T-helper 1 cell treated with Interleukin-12 subunit alpha and Interleukin-12 subunit beta and Interleukin-4 antibody, amounts not matched to agents 30 μg/mL and 1 μg/mL, for 36 hours (primary cell): ENCODE measurements around the gene TXNDC2.
"Not testable (repeated sequence)": the region's sequence is repeated elsewhere in the genome, so short reads cannot be mapped to it uniquely, and the experiment has no call there.

Experiments
- H3K27ac Mint-ChIP-seq: one replicate; pipeline ENCODE4 v1.8.0; 2021; ENCODE audit warnings: mild to moderate bottlenecking, mixed read lengths
- H3K27me3 Mint-ChIP-seq: one replicate; pipeline ENCODE4 v1.8.0; 2021; ENCODE audit warnings: low read depth, mixed read lengths
- H3K36me3 Mint-ChIP-seq: one replicate; pipeline ENCODE4 v1.8.0; 2021; ENCODE audit warnings: low read depth, mixed read lengths
- H3K4me1 Mint-ChIP-seq: one replicate; pipeline ENCODE4 v1.8.0; 2021; ENCODE audit warnings: low read depth, mixed read lengths
- H3K4me3 Mint-ChIP-seq: one replicate; pipeline ENCODE4 v1.8.0; 2021; ENCODE audit warnings: mild to moderate bottlenecking, moderate library complexity, mixed read lengths
- H3K9me3 Mint-ChIP-seq: one replicate; pipeline ENCODE4 v1.8.0; 2021; ENCODE audit warnings: mixed read lengths

TXNDC2 gene

DNA sequence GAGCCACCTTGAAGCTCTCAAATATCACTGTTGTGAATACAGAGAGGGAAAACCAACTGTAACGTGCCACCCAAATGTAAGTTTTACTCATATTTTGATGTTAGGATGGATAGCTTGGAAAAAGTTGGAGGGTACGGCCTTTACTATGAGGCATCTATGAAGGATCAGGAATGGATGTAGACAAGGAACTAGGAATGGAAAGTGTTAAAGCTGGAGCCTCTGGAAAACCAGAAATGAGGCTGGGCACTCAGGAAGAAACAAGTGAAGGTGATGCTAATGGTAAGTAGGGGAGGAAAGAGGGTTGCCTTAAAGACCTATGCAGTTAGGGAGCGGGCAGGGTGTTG, 204 bp downstream of the TXNDC2 start:
- Mint-ChIP-seq H3K27me3 (no peaks in the 10 kb centered on the region), H3K9me3 (no peaks in the 10 kb centered on the region), H3K4me1 (peaks cover 3% of the 10 kb centered on the region), H3K36me3 (no peaks in the 10 kb centered on the region), H3K4me3 (no peak overlapping the region), H3K27ac (no peak overlapping the region)

GRCh38 chr18:9887992-9888391, 2.2 kb downstream of the TXNDC2 start:
- Mint-ChIP-seq H3K36me3 (no peaks in the 10 kb centered on the region), H3K4me3 (no peak overlapping the region), H3K4me1 (peaks cover 3% of the 10 kb centered on the region), H3K9me3 (no peaks in the 10 kb centered on the region), H3K27me3 (no peaks in the 10 kb centered on the region), H3K27ac (no peak overlapping the region)

DNA sequence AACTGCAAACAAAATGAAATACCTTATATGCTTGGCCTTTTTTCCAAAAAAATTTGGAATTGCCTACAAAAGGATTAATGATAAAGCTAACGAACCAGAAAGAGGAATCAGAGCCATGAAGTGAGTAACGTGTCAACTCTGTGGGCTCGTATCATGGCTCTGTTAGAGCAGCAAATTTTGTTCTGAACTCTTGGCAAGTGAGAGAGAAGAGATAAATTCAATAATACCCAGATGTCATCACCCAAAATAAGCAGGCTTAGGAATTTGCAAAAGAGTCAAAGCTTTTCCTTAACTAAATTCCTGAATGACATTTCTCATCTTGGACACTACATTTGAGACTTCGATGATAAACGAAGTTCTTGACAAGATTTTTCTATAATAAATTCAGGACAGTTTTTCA, 4.4 kb downstream of the TXNDC2 start:
- Mint-ChIP-seq H3K4me3 (no peak overlapping the region), H3K4me1 (peaks cover 7% of the 10 kb centered on the region), H3K27me3 (no peaks in the 10 kb centered on the region), H3K36me3 (no peaks in the 10 kb centered on the region), H3K27ac (no peak overlapping the region), H3K9me3 (no peaks in the 10 kb centered on the region)

- H3K27me3 Mint-ChIP-seq: no peaks in the 10 kb centered on the region
- H3K9me3 Mint-ChIP-seq: no peaks in the 10 kb centered on the region
- H3K4me3 Mint-ChIP-seq: no peak overlapping the region
- H3K4me1 Mint-ChIP-seq: peaks cover 6% of the 10 kb centered on the region
- H3K27ac Mint-ChIP-seq: no peak overlapping the region
- H3K36me3 Mint-ChIP-seq: no peaks in the 10 kb centered on the region
These were observed 5.2 kb downstream of the TXNDC2 start for GRCh38 chr18:9890957-9891356.

GRCh38 chr18:9891515-9891914, 5.7 kb downstream of the TXNDC2 start:
- not testable (repeated sequence) for H3K4me3 Mint-ChIP-seq, H3K27me3 Mint-ChIP-seq, H3K9me3 Mint-ChIP-seq, H3K27ac Mint-ChIP-seq, H3K4me1 Mint-ChIP-seq, H3K36me3 Mint-ChIP-seq

DNA sequence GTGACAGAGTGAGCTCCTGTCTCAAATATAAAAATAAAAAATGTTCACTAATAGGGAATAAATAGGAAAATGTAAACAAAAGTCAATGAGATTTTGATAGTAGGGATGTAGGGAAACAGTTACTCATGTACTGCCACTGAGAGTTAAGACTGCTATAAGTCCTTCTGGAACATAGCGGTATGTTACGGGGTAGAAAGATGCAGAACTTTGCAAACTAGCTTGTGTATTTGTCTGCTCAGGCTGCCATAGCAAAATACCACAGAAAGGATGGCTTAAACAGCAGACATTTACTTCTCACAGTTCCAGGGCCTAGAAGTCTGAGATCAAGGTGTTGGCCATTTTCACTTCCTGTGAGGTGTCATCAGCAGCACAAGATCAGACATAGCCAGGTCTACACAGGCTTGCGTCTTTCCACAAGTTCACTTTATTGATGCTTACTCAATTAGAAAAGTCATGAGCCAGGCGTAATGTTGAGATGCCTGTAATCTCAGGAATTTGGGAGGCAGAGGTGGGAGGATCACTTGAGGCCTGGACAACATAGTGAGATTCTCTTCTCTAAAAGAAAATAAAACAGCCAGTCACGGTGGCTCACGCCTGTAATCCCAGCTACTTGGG, 8.8 kb downstream of the TXNDC2 start:
- Mint-ChIP-seq H3K27ac (no peak overlapping the region), H3K9me3 (no peaks in the 10 kb centered on the region), H3K4me3 (no peak overlapping the region), H3K4me1 (peaks cover 10% of the 10 kb centered on the region), H3K27me3 (no peaks in the 10 kb centered on the region), H3K36me3 (no peaks in the 10 kb centered on the region)

- Mint-ChIP-seq H3K36me3 (no peaks in the 10 kb centered on the region), H3K4me3 (no peak overlapping the region), H3K9me3 (no peaks in the 10 kb centered on the region), H3K27me3 (no peaks in the 10 kb centered on the region), H3K27ac (no peak overlapping the region), H3K4me1 (peaks cover 10% of the 10 kb centered on the region)
These were observed 11.4 kb downstream of the TXNDC2 start for GRCh38 chr18:9897129-9897528.

DNA sequence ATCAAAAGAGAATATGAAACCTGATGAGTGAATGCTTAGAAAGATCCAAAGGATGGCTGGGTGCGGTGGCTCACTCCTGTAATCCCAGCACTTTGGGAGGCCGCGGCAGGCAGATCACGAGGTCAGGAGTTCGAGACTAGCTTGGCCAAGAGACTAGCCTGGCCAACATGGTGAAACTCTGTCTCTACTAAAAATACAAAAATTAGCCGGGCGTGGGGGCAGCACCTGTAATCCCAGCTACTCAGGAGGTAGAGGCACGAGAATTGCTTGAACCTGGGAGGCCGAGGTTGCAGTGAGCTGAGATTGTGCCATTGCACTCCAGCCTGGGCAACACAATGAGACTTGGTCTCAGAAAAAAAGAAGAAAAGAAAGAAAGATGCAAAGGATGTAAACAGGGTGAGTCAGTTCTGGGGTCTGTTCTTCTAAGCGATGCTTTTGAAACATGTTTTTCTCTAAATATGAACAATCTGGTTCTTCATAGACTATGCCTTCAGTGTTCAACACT, 12.1 kb downstream of the TXNDC2 start:
- not testable (repeated sequence) for H3K27ac Mint-ChIP-seq

DNA sequence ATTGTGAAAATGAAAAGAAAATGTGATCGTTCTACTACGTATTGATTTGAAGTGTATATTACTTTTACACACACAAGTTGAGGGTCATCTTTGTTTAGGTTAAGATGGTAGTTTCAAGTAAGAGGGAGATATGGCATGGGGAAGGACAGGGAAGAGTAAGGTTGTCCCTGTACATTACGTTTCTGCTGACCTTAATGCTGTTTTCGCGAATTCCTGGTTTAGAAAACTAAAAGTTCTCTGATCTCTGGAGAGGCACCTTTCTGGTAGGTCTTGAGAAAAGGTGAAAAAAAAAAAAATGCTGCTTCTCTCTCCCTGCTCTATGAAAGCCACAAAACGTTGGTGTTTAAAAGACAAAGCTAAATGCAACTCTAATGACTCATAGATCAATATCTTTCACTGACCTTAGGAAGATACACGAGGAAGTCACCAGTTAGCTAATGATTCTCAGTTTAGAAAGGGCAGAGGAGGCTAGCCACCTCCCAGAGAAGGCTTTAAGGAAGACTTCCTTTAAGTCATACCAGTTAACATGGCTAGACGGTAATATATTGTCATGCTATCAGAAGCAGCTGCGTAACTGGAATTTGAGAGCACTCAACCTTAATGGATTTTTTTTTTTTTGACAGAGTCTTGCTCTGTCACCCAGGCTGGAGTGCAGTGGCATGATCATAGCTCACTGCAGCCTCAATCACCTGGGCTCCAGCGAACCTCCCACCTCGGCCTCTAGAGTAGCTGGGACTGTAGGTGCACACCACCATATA, 13.2 kb downstream of the TXNDC2 start:
- no peaks in the 10 kb centered on the region for H3K9me3 Mint-ChIP-seq
- H3K4me3 Mint-ChIP-seq: no peak overlapping the region
- H3K4me1 Mint-ChIP-seq: peaks cover 10% of the 10 kb centered on the region

More for the DNA sequence above, 12.1 kb downstream of the TXNDC2 start:
- not testable (repeated sequence) for H3K4me3 Mint-ChIP-seq, H3K4me1 Mint-ChIP-seq, H3K36me3 Mint-ChIP-seq, H3K9me3 Mint-ChIP-seq, H3K27me3 Mint-ChIP-seq

DNA sequence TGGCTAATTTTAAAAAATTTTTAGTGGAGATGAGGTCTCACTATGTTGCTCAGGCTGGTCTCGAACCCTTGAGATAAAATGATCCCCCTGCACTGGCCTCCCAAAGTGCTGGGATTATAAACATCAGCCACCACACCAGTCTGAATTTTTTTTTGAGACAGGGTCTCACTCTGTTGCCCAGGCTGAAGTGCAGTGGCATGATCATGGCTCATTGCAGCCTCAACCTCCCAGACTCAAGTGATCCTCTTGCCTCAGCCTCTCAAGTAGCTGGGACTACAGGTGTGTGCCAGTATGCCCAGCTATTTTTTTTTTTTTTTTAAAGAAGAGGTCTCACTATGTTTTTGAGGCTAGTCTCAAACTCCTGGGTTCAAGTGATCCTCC, 13.8 kb downstream of the TXNDC2 start:
- H3K27ac Mint-ChIP-seq, H3K27me3 Mint-ChIP-seq, H3K9me3 Mint-ChIP-seq, H3K36me3 Mint-ChIP-seq, H3K4me3 Mint-ChIP-seq, H3K4me1 Mint-ChIP-seq: not testable (repeated sequence)

More for the DNA sequence above, 13.2 kb downstream of the TXNDC2 start:
- Mint-ChIP-seq H3K36me3 (no peaks in the 10 kb centered on the region), H3K27ac (no peak overlapping the region), H3K27me3 (peaks cover 2% of the 10 kb centered on the region)

GRCh38 chr18:9900699-9901098, 14.9 kb downstream of the TXNDC2 start:
- peaks cover 4% of the 10 kb centered on the region for H3K27me3 Mint-ChIP-seq
- H3K4me1 Mint-ChIP-seq: peaks cover 4% of the 10 kb centered on the region
- no peaks in the 10 kb centered on the region for H3K9me3 Mint-ChIP-seq
- H3K27ac Mint-ChIP-seq: no peak overlapping the region
- no peak overlapping the region for H3K4me3 Mint-ChIP-seq
- H3K36me3 Mint-ChIP-seq: no peaks in the 10 kb centered on the region

DNA sequence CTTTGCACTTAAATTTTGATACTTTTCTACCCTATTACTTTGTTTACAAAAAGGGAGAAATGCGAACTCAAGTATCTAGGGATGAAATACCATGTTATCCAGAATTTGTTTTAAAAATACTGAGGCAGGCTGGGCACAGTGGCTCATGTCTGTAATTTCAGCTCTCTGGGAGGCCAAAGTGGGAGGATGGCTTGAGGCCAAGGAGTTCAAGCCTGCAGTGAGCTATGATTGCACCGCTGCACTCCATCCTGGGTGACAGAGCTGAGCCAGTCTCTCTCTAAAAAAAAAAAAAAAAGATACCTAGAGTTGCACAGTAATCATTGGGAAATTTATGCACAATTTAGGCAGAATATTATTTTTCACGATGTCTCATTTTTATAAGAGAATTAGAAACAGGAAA, 15.6 kb downstream of the TXNDC2 start:
- H3K36me3 Mint-ChIP-seq: no peaks in the 10 kb centered on the region

GRCh38 chr18:9902264-9902663, 16.5 kb downstream of the TXNDC2 start:
- not testable (repeated sequence) for H3K36me3 Mint-ChIP-seq, H3K4me1 Mint-ChIP-seq, H3K9me3 Mint-ChIP-seq, H3K4me3 Mint-ChIP-seq, H3K27ac Mint-ChIP-seq
- peaks cover 17% of the 10 kb centered on the region for H3K27me3 Mint-ChIP-seq

More for the DNA sequence above, 15.6 kb downstream of the TXNDC2 start:
- Mint-ChIP-seq H3K9me3 (no peaks in the 10 kb centered on the region), H3K27ac (no peak overlapping the region), H3K4me1 (peaks cover 4% of the 10 kb centered on the region), H3K27me3 (peaks cover 8% of the 10 kb centered on the region), H3K4me3 (no peak overlapping the region)

DNA sequence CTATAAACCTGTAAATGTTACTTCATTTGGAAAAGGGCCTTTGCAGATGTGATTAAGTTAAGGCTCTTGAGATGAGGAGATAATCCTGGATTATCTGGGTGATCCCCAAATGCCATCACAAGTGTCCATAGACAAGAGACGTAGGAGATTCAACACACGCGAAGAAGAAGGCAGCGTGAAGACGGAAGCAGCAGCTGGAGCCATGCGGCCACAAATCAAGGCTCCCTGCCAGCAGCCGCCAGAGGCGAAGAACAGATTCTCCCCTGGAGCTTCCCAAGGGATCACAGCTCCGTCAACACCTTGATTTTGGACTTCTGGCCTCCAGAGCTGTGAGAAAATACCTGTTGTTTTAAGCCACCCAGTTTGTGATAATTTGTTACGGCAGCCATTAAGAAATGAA, 17.1 kb downstream of the TXNDC2 start:
- peaks cover 4% of the 10 kb centered on the region for H3K4me1 Mint-ChIP-seq
- no peak overlapping the region for H3K4me3 Mint-ChIP-seq
- no peaks in the 10 kb centered on the region for H3K9me3 Mint-ChIP-seq
- H3K36me3 Mint-ChIP-seq: no peaks in the 10 kb centered on the region
- peaks cover 21% of the 10 kb centered on the region for H3K27me3 Mint-ChIP-seq
- no peak overlapping the region for H3K27ac Mint-ChIP-seq

DNA sequence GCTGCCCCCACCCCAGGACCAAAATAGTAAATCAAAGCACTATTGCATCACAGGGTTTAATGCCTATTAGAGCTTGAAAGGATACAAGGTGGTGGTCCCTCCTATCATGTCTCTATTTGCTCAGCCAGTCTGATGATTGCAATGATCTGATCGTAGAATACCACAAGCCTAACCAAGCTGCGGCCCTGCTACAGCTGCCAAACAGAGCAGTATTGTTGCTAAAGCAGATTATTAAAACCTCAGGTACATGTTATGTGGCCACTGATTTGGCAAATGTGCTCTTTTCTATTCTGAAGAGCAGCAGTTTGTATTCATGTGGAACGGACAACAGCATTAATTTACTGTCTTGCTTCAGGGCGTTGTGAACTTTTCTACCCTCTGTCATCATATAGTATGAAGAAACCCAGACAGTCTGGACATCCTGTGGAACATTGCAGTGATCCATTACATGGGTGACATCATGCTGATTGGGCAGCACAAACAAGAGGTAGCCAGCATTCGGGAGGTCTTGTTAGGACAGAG, 19.7 kb downstream of the TXNDC2 start:
- Mint-ChIP-seq H3K27ac (no peak overlapping the region), H3K4me3 (no peak overlapping the region), H3K27me3 (peaks cover 43% of the 10 kb centered on the region), H3K9me3 (no peaks in the 10 kb centered on the region), H3K36me3 (no peaks in the 10 kb centered on the region), H3K4me1 (no peaks in the 10 kb centered on the region)
